Activated effector memory CD4-positive, alpha-beta T cell treated with anti-CD3 and anti-CD28 coated beads, Interleukin-2, amount 50 U/mL, for 16 hours (primary cell): ENCODE results near the gene CLCN1.
"Not testable (repeated sequence)": the region's sequence is repeated elsewhere in the genome, so short reads cannot be mapped to it uniquely, and the experiment has no call there.

Experiments
- DNase-seq: peaks from one replicate; pipeline ENCODE4 v3.0.0-alpha.2; 2020

The CLCN1 gene

DNA sequence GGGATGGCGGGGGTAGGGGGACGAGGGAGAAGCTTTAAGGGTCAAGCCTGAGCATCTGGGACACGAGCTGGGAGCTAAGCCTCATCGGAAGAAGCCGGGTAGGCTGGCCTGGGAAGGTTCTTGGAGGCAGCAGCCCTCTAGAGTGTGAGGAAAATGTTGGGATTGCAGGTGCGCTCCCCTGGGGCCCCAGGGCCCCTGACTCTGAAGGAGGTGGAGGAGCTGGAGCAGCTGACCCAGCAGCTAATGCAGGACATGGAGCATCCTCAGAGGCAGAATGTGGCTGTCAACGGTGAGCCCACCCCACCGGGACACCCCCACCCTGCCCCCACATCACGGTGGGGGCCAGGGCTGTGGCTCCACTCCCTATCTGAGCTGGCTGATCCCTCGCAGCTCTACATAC lies 72.1 kb downstream of the CLCN1 start:
- DNase-seq = peak; percentile 51

DNA sequence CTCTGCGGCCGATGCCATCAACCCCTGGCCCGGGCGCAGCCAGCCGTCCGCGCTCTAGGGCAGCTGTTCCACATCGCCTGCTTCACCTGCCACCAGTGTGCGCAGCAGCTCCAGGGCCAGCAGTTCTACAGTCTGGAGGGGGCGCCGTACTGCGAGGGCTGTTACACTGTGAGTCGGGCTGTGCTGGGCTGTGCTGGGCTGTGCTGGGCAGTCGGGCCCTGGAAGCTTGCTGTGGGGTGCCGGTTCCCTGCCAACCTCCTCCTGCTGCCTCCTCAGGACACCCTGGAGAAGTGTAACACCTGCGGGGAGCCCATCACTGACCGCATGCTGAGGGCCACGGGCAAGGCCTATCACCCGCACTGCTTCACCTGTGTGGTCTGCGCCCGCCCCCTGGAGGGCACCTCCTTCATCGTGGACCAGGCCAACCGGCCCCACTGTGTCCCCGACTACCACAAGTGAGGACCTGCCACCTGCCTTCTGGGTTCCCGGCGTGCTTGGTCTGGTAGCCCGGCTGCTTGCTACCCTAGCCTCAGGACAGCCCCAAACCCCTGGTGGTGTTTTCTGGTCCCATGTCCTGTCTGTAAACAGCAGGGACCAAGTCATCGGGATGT lies 72.7 kb downstream of the CLCN1 start:
- DNase-seq = peak; percentile 62

DNA sequence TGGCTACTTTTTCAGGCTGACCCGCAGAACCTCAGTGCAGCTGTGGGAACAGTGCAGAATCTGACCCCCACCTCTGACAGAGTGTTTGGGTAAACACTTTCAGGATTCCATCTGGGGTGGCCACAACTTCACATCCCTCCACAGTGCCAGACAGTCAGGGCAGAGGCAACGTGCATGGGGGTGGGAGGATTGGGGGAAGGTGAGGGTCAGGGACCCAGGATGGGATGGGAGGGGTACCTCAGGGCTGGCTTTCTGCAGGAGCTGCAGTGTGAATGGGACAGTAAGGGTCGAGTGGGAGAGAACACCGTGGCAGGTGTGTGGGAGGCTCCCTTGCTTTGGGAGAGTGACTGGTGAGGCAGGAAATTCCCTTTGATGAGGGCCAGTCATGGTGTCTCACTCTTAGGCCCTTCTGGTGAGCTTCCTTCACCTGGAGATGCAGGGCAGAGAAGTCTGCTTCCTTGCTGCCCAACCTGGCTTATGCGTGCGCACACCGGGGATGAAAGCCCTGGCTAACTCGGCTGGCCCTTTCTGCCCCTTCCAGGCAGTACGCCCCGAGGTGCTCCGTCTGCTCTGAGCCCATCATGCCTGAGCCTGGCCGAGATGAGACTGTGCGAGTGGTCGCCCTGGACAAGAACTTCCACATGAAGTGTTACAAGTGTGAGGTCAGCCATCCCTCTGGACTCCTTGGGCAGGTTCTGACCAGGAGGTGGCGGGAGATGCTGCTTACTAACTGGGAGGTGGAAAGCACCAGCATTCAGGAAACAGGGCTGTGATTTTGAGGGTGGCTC lies 73.6 kb downstream of the CLCN1 start:
- DNase-seq = no peak

DNA sequence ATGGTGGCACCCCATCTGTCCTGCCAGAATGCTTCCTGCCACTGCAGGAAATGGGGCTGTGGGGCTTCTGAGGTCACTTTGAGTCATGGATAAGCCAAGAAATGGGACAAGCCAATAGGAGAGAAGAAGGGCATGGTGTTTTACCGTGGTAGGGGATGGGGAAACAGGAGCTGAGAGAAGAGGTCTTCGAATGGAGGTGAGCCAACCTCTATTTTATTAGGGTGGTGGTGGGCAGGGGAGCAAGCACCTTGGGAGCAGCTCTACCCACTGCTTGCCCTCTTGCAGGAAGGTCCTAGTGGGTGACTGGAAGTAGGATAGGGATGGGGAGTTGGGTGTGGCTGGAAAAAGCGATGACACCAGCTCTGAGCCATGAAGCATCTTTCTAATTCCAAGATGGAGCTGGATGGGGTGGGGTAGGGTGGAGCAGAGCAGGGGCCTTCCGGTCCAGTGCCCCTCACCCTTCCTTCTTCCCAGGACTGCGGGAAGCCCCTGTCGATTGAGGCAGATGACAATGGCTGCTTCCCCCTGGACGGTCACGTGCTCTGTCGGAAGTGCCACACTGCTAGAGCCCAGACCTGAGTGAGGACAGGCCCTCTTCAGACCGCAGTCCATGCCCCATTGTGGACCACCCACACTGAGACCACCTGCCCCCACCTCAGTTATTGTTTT lies 74.3 kb downstream of the CLCN1 start:
- DNase-seq = no peak

DNA sequence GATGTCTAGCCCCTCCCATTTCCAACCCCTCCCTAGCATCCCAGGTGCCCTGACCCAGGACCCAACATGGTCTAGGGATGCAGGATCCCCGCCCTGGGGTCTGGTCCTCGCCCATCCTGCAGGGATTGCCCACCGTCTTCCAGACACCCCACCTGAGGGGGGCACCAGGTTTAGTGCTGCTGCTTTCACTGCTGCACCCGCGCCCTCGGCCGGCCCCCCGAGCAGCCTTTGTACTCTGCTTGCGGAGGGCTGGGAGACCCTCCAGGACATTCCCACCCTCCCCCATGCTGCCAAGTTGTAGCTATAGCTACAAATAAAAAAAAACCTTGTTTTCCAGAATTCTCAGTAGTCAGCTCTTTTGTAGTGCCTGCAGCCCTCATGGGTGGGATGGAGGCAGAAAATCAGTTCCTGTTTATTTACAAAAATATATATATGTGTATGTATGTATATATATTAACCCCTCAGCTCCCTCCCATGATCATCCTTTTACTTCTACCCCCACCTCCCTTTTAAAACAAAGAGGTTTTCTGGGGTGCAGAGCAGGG lies 74.9 kb downstream of the CLCN1 start:
- DNase-seq = no peak

DNA sequence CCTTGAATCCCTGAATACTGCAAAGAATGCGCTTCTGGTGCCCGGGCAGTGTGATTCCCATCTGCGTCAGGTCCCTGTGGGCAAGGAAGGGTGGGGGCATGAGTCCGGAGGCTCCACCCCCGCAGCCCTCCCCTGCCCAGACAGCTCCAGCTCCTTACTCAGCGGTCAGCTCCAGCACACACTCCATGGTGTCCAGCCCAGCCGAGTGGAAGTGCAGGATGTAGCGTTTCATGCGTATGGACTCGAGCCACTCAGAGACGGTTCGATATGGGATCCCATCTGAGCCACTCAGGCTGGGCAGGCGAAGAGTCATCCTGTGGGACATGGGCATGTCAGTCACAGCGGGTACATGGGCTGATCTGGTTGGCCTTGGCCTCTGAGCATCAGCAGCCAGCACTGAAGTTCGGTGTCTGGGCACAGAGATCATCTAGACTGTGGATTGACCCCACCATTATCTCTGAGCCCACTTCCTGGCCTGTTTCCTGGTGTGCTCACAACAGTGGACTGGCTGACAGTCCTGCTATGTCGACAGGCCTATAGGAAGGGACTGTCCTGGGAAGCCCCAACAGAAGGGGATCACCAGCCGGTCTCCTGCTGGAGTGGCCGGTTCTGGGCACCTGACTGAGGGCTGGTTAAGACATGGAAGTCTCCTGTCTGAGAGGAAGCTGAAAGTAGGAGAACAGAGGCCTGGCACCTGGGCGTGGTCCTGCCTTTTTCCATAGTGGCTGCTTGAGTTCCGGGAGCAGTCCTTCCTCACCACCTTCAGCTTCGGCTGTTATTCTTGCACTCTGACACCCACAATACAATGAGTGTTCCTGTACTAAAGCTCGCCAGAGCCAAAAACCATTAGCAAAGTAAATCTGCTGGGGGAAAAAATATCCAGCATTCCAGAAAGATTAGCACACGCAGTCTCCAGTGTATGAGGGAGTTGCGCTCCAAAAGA lies 75.8 kb downstream of the CLCN1 start:
- DNase-seq = no peak

DNA sequence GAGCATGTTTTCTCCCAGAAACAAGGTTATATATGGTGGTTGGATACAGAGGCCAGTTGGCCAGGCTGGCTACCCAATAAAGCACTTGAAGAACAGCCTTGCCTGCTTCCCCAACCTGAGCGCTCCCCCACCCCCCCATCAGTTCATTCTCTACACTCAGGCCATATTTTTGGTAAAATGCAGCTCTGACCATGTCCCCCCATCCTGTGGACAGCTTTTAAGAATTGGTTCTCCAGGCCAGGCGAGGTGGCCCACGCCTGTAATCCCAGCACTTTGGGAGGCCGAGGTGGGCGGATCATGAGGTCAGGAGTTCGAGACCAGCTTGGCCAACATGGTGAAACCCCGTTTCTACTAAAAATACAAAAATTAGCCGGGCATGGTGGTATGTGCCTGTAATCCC lies 76.5 kb downstream of the CLCN1 start:
- DNase-seq = not testable (repeated sequence)

DNA sequence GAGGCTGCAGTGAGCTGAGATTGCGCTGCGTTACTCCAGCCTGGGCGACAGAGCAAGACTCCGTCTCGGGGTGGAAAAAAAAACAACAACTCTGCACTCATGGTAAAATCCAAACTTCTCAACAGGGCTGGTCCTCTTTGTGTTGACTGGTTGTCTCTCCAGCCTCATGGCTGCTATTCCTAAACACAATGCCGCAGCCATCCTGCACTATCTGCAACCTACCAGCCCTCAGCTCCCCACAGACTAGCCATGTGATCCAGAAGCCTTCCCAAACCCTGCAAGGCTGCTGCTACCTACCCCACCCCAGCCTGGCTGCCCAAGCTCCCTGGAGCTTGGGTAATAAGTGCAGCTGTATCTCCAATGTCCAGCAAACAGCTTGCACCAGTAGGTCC lies 77.0 kb downstream of the CLCN1 start:
- no peak for DNase-seq

DNA sequence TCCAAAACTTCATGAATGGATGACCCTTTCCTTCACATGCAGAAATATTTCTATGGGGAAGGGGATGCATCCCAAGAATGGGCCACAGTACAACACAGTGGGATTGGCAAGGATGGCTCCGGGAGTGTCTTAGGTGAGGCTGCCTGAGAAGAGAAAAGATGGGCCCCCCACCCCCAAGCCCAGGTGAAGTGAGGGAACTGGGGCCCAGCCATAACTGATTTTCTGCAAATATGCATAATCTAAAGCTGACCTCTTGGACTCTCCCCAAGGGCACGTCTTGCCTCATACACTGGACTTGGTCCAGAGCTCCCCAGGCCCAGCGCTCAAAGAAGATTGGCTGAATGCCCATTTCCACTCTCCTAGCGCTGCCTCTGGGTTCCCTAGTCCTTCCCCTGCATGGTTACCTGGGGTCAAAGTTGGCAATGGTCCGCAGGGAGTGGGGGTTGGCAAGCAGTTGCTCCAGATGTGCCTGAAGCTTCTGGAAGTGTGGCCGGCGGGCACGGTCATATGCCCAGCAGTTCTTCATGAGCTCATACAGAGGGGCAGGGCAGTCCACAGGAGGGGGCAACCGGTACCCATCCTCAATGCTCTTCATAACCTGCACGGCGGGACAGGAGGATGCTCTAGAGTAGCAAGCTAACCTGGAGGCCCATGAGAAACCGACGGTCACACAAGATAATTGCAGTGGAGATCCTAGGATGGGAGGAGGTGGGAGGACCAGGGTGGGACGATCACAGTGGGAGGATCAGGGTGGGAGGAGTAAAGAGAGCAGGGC lies 77.5 kb downstream of the CLCN1 start:
- no peak for DNase-seq

DNA sequence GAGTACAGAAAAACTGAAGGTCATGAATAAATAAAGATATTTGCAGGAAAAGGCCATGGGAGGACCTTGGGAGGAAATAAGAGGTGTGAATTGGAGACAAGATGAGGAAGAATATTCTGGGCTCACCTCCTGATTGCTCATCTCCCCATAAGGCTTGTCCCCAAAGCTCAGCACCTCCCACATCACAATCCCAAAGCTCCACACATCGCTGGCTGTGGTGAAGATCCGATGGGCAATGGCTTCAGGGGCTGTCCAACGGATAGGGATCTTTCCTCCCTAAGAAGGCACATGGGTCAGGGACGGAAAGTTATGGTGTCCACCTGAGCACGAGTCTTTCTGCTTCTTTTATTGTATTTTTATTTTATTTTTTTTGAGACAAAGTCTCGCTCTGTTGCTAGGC lies 78.2 kb downstream of the CLCN1 start:
- no peak for DNase-seq

DNA sequence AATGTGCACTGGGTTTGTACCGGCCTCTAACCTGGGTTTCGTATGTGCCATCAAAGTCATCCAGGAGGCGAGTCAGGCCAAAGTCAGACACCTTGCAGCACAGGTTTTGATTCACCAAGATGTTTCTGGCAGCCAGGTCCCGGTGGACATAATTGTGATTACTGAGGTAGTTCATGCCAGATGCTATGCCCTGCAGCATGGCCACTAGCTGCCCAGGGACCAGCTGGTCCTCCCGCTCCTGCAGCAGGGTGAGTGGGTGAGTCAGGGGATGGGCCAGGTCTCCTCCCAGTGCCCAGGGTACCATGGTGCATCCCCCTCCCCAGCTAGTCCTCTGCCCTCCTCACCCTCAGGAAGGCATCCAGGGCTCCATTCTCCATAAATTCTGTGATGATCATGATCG lies 78.9 kb downstream of the CLCN1 start:
- DNase-seq = no peak

DNA sequence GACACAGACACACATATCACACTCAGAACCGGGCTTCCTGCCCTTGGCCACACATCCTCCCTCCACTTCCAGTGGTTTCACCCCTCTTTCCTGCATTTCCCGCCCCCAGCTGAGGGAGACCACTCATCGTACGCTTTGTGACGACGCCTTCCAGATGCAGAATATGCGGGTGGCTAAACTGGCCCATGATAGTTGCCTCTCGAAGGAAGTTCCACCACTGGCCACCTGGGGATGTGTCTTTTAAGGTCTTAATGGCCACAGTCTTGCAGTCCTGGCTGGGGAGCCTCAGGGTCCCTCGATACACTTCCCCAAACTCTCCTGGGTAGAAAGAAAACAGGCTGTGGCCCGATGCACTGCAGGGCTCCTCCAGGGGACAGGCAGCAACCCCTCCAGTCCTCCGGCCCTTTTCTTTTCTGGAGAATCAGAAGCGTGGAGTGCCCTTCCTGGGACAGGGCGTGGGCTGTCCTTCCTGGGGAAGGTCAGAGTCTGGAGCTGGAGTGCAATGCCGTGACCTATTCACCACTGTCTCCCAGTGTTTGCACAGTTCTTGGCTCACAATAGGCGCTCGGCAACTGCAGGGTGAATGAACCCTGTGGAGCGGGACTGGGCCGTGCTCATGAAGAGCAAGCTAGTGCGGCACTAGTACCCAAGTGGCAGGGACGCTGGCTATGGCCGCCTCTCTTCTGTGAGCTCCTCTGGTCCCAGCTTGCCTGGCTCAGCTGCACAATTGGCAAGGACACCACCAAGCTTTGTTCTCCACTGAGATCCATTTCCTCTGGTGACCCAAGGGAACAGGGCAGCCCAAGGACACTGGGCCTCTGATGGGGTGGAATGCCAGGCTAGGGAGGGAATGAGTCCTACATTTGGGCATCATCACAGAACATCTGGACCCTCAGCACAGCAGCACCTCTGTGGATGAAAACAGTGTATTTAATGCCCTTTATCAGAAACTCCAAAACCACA lies 79.6 kb downstream of the CLCN1 start:
- DNase-seq = peak; percentile 61

DNA sequence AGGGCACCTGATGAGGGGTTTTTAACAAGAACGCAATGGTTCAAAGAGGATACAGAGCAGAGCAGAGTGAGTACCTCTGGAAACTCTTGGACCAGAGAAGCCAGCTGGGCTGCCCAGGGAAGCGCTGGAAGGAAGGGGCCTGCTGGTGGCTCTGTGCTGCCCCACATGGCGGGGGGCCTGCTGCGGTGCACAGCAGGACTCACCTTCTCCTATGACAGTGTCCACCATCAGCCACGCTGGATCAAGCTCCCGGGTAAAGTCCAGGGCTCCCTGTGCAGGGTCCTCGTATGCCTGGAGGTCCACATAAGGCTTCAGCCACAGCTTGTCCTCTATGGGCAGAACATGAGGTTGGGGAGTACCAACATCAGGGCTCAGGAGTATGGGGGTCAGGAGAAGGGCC lies 80.3 kb downstream of the CLCN1 start:
- peak; percentile 28 for DNase-seq

DNA sequence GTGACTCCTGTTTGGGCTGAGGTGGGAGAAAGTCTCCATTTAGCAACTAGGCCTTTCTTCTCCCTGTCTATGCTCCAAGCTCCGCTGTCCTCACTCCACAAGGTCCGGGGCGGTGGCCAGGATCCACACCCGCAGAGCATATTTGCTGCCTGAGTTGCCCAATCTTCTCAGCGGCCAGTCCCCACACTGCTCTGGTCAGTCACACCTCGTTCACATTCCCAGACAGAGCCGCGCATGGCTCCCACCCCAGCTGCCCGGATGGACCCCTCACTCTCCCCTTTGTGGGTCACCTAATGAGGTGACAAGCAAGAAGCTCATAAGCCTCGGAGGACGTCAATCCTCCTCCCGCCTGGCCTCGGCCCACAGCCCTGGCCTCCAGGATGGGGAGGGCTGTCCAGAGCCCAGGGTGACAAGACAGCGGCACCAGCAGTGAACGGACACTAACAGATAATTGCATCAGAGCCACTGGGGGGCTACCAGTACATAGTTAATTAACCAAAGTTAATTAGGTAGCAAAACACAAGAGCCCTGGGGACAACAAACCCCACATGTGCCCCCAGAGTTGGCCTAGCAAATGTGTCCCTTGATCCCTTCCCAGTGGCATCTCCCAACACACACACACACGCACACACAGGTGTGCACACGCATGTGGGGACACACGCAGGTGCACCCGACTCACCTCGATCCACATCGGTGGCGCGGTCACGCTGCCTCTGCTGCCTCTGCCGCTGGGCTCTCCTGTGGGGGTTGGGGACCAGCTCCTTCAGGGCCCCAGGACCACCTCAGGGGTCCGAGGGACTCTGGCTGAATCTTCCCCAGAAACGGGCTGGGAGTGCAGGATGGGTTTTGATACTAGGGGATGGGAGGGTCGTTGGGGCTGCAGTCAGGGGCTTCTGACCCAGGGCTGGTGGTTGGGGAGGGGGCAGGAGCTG lies 81.0 kb downstream of the CLCN1 start:
- DNase-seq = peak; percentile 56

DNA sequence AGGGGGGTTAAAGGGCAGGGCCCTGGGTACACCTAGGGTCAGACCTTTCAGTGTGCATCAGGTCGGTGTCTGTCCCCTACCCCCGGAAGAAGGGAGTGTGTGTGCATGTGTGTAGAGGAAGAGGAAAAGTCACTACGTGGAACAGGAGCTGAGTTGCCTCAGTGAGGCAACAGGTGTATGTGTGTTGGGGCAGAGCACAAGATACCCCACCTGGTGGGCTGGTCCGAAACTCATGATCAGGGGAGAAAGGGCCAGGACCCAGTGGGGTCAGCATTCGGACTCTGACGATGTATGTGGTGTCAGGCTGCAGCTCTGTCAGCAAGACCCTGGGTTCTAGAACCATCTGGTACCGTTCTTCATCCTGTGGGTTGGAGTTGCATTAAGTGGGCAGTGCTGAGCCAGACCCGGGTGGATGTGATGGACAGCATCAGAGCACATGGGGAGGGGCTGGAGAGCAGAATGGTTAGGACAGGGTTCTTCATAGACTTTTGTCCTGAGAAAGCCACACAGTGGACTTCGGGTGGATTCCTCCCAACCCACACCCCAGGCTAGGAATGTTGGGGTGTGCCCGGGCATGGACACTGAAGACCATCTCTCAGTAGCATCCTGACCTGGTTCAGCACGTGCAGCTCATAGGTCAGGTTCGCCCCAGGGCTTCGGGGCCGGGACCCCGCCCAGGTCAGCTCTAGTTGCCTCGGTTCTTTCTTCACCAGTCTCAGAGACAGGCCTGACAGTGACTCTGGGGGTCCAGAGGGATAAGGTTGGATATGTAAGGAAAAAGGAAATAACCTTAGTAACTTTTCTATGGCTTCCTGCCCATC lies 82.0 kb downstream of the CLCN1 start:
- peak; percentile 56 for DNase-seq

DNA sequence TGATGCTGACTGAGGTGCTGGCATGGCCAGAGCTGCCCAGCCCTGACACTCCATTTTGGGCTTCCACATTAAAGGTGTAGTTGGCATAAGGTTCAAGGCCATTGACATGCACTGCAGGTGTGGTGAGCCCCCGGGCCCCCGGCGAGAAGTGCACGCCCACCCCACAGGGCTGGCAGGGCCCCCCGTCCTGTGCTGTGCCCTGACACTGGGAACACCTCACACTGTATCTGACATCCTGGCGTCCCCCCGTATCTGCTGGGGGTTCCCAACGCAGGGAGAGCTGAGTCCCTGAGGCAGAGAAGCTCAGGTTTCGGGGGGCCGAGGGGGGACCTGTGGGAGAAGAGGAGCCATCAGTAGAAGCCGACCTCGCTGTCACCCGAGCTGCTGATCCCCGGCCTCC lies 82.7 kb downstream of the CLCN1 start:
- DNase-seq = no peak

DNA sequence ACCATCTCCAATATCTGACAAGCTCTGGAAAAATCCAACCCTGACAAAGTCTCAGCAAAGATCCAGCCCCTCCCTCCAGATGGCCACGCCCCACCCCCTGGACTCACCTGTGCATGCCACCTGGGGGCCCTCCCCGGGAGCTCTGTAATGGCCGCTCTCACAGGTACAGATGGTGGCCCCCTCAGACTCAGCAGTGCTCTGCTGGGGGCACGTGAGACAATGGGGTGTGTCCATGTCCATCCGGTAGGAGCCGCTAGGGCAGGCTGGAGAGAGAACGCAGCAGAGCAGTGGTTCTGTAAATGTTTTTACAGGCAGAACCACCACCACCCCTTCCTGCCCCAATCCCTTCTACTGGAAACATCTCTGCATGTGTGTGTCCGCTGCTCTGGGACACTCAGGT lies 83.2 kb downstream of the CLCN1 start:
- no peak for DNase-seq

DNA sequence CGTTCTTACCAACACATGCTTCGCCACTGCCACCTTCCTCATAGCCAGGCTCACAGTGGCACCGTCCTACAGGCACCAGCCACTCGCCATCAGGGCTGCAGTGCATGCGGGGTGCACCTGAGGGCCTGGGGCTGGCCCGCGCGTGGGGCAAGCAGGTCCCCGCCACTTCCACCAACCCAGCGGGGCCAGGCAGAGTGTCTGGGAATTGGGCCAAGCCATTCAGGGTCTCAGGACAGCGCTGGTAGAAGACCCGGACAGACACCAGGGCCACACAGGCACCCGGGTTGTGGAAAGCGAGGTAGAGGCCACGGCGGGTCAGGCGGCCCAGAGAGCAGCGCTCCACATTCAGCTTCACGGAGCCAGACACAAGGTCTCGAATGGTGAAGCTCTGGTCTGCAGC lies 83.7 kb downstream of the CLCN1 start:
- no peak for DNase-seq

DNA sequence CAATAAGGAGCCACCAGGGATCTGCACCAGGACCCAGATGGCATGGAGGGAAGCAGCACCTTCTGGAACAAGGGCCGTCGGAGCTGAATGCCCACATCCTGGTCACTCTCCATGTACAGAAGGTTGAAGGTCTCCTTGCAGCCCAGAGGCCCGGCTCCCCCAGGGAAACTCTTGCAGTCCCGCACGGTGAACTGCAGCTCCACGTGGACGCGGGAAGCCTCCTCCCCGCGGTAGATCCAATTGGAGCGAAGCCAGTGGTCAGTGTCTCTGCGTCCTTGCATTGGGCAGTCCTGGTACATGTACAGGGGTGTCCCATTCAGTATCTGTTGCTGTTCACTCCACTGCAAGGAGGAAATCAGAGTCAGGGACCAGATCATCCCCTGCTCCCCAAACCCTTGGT lies 85.4 kb downstream of the CLCN1 start:
- no peak for DNase-seq
